GM21381 (cell line): Measurements from ENCODE around the gene CRHR1.

Source experiments
- ATAC-seq: cut with Tn5 transposase; IDR thresholded peaks from one replicate; pipeline ENCODE4 v1.9.1; 2021; ENCODE audit warnings: mild to moderate bottlenecking, moderate library complexity; ENCODE audit not compliant: unreplicated experiment

The CRHR1 gene

DNA sequence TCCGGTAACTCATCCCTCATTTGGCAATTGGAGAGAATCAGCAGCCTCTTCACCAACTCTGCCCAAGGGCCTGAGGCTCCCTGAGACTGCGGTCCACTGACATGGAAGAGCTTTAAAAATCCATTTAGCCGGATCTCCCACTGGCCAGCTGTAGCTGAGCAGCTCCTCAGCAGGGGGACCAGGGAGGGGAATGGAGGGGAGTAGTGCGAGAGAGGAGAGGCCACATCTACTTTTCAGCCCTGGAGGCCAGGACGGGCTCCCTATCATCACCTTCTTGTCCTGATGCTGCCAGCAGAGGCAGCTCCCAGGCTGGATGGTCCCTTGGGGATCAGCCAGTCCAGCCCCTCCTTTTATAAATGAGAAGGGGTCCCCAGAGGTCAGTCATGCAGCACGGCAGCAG lies 35.5 kb downstream of the CRHR1 start:
- ATAC-seq: no peak

DNA sequence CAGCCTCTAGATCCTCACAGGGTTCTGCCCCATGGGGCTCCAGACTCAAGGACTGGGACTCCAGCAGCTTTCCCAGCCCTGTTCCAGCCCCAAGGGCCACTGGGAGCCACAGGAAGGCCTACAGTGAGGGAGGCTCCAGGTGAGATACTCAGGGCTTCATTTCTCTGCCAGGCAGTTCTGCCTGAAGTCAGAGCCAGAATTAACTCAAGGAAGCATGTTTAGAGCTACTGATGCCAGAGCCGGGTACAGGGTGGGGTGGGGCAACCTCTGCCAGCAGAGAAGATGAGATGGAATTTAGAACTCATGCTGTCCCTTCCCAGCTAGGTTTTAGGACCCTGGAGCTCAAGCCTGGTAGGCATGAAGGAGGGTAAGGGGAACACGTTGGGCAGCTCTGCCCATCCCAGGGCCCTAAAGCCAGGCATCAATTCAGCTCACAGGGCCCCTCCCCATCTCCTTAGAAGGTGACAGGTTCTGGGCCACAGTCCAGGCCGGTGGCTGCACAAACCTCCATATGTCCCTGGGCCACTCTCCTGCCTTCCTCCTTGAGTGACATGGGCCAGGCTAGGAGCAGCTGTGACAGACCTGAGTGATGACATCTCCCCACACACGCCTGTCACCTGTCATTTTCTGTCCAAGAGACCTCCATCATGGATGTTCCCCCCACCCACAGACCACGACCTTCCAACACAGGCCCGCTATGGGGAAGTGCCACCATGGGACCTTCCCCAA lies 36.1 kb downstream of the CRHR1 start:
- no peak for ATAC-seq

DNA sequence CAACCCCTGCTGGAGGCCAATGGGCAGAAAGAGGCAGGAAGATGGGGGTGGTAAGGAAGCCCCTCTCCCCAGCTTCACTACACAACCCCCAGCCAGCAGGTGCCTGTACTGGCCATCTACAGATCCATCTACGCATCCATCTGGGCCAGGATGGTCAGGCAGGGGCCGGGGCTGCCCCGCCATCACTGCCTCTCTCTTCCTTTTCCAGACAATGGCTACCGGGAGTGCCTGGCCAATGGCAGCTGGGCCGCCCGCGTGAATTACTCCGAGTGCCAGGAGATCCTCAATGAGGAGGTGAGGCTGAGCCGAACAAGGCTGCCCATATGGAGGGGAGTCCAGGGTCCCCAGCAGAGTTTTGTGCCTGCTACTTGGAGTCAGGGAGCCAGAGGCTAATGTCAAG lies 37.0 kb downstream of the CRHR1 start:
- ATAC-seq: no peak

- ATAC-seq: no peak
These were observed 39.5 kb downstream of the CRHR1 start for GRCh38 chr17:45823598-45823997.

DNA sequence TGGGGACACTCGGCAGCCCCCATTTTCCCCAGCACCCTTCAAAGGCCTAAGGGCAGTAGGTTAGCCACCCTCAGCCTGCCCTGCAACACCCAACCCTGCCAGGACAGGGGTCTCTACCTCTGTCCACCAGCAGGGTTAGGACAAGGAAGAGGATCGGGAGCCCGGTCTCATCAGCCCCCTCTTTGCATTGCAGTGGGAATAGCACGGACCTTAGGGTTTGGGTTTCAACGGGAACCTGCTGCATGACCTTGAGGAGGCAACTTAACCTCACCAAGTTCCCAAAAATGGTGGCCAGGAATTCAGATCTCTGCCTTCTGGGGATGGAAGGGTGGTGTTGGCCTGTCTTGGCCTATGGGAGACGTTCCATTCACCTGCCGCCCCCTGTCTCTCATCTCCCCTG lies 40.4 kb downstream of the CRHR1 start:
- ATAC-seq: no peak

DNA sequence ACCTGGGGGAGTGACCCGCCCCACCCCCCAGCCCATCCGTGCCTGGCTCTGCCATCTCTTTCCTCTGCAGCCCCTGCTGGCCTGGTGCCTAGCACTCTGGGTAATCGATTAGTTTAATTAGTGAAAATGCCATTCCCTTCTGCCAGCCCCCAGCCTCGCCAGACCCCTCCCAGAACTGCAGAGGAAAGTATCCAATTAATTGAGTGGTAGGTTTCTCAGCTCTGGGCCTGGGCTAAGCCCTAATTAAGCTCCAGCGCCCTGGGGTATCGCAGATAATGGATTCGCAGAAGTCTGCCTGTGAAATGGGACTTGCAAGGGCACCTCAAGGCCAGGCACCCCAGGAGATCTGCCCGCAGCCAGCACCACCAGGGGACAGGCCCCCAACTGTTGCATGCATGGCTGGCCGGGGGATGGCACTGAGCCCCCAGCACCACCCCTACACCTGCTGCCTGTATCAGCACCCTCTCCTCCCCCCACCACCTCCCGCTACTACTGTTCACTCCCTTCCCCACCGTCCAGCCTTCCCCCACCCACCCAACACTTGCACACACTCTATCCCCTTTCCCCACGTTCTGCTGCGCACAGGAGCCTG lies 40.9 kb downstream of the CRHR1 start:
- ATAC-seq: no peak

GRCh38 chr17:45825792-45826191 lies 41.7 kb downstream of the CRHR1 start:
- ATAC-seq: no peak

DNA sequence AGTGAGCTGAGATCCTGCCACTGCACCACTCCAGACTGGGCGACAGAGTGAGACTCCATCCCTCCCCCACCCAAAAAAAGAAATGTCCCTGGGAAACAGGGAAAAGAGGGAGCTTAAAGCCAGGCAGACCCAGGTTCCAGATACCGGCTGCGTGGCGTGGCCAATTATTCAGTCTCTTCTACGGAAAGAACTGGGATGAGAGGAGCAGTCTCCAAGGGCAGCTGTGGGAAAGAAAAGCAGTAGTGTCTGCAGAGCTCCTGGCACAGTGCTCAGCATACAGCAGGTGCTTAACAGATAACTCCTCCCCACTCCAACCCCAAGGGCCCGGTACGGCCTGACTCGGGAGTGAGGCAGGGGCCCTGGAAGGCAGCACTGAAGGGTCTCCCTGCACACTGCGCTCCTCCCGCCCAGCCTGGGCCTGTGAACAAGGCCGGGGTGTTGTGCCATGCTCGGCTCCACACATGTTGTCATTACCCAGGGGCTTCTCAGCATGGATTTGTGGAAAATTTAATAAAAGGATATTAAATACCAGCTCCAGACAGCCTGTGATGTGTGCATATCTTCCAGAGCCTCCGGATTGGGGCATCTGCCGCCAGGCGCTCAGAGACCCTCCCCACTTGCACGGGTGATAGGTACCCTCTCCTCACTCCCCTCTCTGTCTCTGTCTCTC lies 42.9 kb downstream of the CRHR1 start:
- ATAC-seq: no peak

DNA sequence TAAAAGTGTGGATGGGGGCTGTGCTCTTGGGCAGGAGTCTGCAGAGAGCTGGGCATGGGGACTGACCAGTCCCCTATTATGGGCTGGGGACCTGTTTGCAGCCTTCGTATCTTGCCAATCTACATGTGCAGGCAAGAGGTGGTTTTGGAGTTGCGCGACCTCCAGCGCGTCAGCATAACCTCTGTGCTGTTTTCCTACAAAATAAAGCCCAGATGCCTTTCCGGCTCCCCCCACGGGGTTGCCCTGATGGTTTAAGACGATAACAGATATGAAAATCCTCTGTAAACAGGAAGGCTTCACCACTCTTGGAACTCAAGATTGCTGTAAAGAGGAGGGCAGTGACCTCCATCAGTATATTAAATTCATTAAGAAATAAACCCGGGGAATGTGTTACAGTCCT lies 44.1 kb downstream of the CRHR1 start:
- no peak for ATAC-seq

- no peak for ATAC-seq
These were observed 44.5 kb downstream of the CRHR1 start for GRCh38 chr17:45828582-45829133.

DNA sequence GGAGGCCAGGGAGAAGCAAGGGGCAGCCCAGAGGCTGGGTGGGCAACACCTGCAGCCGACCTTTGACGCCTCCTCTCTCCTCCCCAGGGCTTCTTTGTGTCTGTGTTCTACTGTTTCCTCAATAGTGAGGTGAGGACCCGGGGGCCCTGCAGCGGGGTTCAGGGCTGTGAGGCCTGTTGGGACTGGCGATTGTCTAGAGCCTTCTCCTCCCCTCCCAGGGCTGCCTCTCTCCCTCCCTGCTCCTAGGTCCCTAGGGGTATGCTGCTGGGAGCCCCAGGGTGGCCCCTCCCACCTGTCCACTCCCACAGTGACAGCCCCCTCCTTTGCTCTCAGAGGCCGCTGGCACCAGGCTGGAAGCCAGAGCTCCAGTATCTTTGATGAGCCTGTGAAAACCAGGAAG lies 49.8 kb downstream of the CRHR1 start:
- no peak for ATAC-seq

GRCh38 chr17:45834471-45835396 lies 50.6 kb downstream of the CRHR1 start:
- ATAC-seq: no peak

GRCh38 chr17:45835481-45835880 lies 51.4 kb downstream of the CRHR1 start:
- no peak for ATAC-seq

- no peak for ATAC-seq
These were observed 52.2 kb downstream of the CRHR1 start for GRCh38 chr17:45836047-45837044.

DNA sequence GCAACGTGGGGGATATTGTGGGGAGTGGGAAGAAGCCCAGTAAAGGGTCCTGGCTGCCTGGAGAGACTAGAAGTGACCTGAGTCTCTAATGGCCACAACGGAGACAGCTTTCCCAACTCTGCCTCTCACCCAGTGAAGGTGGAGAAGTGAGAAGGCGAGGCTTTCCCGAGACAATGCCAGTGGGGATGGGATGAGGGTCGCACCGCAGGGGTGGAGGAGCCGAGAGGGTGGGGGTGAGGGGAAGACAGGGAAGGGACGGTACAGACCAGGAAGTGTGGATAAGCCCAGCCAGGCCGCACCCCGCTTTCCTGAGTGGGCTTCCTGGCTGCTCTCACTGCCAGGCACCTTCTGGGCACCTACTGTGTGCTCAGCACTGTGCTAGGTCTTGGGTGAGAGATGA lies 53.1 kb downstream of the CRHR1 start:
- ATAC-seq: no peak

DNA sequence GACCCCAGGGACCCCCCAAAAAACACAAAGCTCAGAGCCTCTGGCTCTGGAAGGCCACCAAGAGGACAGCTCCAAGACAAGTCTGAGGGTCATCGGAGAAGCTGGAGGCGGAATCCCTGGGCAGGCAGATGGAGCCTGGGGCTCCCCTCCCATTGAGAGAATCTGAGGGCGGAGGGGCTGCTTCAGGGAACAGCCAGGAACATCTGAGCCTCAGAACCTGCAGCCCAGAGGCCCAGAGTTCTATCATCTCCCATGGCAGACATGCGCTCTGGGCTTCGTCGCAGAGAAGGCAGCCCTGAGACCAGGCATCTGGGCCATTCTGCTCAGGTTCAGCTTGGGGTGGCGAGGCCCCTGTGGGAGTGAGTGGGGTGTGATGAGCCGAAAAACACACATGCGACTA lies 53.5 kb downstream of the CRHR1 start:
- ATAC-seq: no peak

DNA sequence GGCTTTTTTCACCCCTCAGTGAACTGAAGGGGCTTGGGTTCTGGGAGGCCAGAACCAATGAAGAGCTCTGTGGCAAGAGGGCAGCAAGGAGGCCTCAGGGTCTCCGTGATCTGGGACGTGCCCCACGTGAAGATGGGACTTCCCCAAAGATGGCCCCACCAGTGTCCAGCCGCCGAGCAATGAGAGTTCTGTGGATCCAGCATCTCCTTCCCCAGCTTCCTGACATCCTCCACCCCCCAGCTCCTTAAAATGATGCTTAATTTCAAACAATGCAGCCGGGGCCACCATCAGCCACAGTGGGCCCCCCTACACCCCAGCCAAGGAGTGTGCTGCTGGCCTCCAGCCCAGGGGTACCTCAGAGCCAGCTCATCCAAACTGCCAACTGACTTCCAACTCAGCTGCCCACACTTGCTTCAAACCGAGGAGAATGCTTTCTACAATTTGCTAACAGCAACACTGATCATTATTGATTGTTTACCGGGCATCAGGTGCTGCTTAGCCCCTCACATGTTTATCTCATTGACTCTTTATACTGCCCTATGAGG lies 54.7 kb downstream of the CRHR1 start:
- no peak for ATAC-seq

DNA sequence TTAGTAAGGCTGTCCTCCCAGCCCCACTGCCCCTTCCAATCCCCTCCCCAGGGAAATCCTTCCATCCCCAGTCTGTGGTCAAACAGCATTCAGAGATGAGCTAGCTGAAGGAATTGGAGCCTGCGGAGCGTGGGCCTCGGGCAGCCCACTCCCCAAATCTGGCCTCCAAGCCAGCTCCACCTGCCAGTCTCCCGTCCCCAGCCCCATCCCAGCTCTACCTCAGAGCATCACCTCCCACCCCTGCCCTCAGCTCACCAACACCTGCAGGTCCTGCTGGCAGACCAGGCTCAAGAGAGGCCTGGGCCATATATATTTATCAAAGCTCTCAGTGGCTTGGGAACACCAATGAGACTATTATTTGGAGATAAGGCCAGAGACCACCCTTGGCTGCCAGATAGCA lies 55.3 kb downstream of the CRHR1 start:
- no peak for ATAC-seq

GRCh38 chr17:45841186-45841585 lies 57.1 kb downstream of the CRHR1 start:
- no peak for ATAC-seq
